Right lung (tissue), 10 donors: ENCODE measurements around the gene MS4A14. TPM values are rescaled to one million over a fixed set of nuclear protein-coding genes. Genes with fewer than 3 reads are reported as not detected.
"Not testable (repeated sequence)": the region's sequence is repeated elsewhere in the genome, so short reads cannot be mapped to it uniquely, and the experiment has no call there.

Source experiments
- DNase-seq, 2 donors: peaks; one replicate each; pipeline ENCODE4 v3.0.0-alpha.2; 2013
- long read RNA-seq, 8 donors: transcript quantifications; one replicate each; lab custom pipeline, GENCODE V29; 2026
- polyA plus RNA-seq, 5 donors: library from polyadenylated mRNA; unstranded; fragments of 120-200 nt; gene quantifications; one replicate each; pipeline versions ENCODE4 v1.2.1 to v1.2.3, GENCODE V29; 2013; ENCODE audit warnings: inconsistent platforms in 1 of 5, low replicate concordance in 1 of 5; ENCODE audit not compliant: insufficient read length in 5 of 5, insufficient read depth in 1 of 5

MS4A14 gene
- polyA plus RNA-seq = under 1 TPM; 0.52 to 0.95 (median 0.69) TPM
- long read RNA-seq, donor 1 = 0 reads
- long read RNA-seq, donor 2 = 0 reads
- long read RNA-seq, donor 3, partial matches to known transcripts = 0 of 1 reads
- long read RNA-seq, donor 3, other reads (novel, unspliced or antisense) = 0 of 1 reads
- long read RNA-seq, donor 4 = 0 reads
- long read RNA-seq, donor 5 = 0 reads
- long read RNA-seq, donor 6 = 0 reads
- long read RNA-seq, donor 7 = 0 reads
- long read RNA-seq, donor 8 = 0 reads

- DNase-seq = no peak
Measured at GRCh38 chr11:60396382-60396781, at the start of gene MS4A14. Gene MS4A14 (plus strand): TSS chr11:60396459. CDS start chr11:60396579, 120 bp downstream.

GRCh38 chr11:60347084-60347797, 49.0 kb upstream of the MS4A14 start:
- no peak for DNase-seq

- DNase-seq = no peak
Measured at GRCh38 chr11:60348116-60348515, 48.1 kb upstream of the MS4A14 start.

GRCh38 chr11:60349990-60350389, 46.3 kb upstream of the MS4A14 start:
- DNase-seq = no peak

- no peak for DNase-seq
Measured at GRCh38 chr11:60357771-60358170, 38.5 kb upstream of the MS4A14 start.

GRCh38 chr11:60360621-60361020, 35.6 kb upstream of the MS4A14 start:
- DNase-seq = no peak

GRCh38 chr11:60362241-60362640, 34.0 kb upstream of the MS4A14 start:
- DNase-seq = no peak

GRCh38 chr11:60363542-60364470, 32.5 kb upstream of the MS4A14 start:
- DNase-seq = peak; percentile 33 to 61

GRCh38 chr11:60366262-60366904, 29.9 kb upstream of the MS4A14 start:
- DNase-seq = not testable (repeated sequence)

- no peak for DNase-seq
Measured at GRCh38 chr11:60367009-60367408, 29.2 kb upstream of the MS4A14 start.

- DNase-seq = no peak
Measured at GRCh38 chr11:60367896-60368295, 28.4 kb upstream of the MS4A14 start.

GRCh38 chr11:60370252-60370810, 25.9 kb upstream of the MS4A14 start:
- DNase-seq = no peak

- DNase-seq = no peak
Measured at GRCh38 chr11:60370811-60371298, 25.4 kb upstream of the MS4A14 start.

- DNase-seq = no peak
Measured at GRCh38 chr11:60371386-60371785, 24.9 kb upstream of the MS4A14 start.

GRCh38 chr11:60371854-60372253, 24.4 kb upstream of the MS4A14 start:
- no peak for DNase-seq

GRCh38 chr11:60372767-60373166, 23.5 kb upstream of the MS4A14 start:
- DNase-seq = no peak

GRCh38 chr11:60375316-60375715, 20.9 kb upstream of the MS4A14 start:
- DNase-seq = no peak

- DNase-seq = no peak
Measured at GRCh38 chr11:60376601-60377000, 19.7 kb upstream of the MS4A14 start.

GRCh38 chr11:60377401-60378136, 18.7 kb upstream of the MS4A14 start:
- DNase-seq = peak in 1 of 2 donors; percentile 16

GRCh38 chr11:60378354-60378753, 17.9 kb upstream of the MS4A14 start, which contains the start of gene MS4A7:
Gene MS4A7 (plus strand): TSS chr11:60378532. CDS start chr11:60383142, 4,610 bp downstream.
- no peak for DNase-seq
